Neural cell (in vitro differentiated cells): Measurements from ENCODE around the gene CDHR5. TPM values are rescaled to one million over a fixed set of nuclear protein-coding genes. Genes with fewer than 3 reads are reported as not detected.

Source experiments
- H2AFZ ChIP-seq: fragments of 200-600, 300-800 bp; sonication (generic), shearing (Covaris generic); 2 replicates; pipeline ENCODE4 v1.6.0; 2014; ENCODE audit warnings: low read depth, mild to moderate bottlenecking, antibody characterized with exemption, low read length, moderate library complexity
- H3F3A ChIP-seq: fragments of 200-600 bp; shearing (Covaris generic); 2 replicates; pipeline ENCODE4 v1.6.1; 2016; ENCODE audit warnings: mild to moderate bottlenecking, moderate library complexity, mixed read lengths, antibody characterized with exemption, low read length; ENCODE audit not compliant: insufficient read depth, poor library complexity, severe bottlenecking
- H3K27ac ChIP-seq: fragments of 200-600, 300-800 bp; sonication (generic), shearing (Covaris generic); 2 replicates; pipeline ENCODE4 v1.5.1; 2014; ENCODE audit warnings: mild to moderate bottlenecking, low read length, moderate library complexity
- H3K27me3 ChIP-seq: fragments of 300-800, 200-600 bp; sonication (generic), shearing (Covaris generic); 2 replicates; pipeline ENCODE4 v1.6.0; 2014; ENCODE audit warnings: mild to moderate bottlenecking, low read depth, low read length, moderate library complexity; ENCODE audit not compliant: insufficient read depth
- H3K36me3 ChIP-seq: fragments of 300-800, 200-600 bp; sonication (generic), shearing (Covaris generic); 2 replicates; pipeline ENCODE4 v1.5.1; 2014; ENCODE audit warnings: mild to moderate bottlenecking, antibody characterized with exemption, low read length, moderate library complexity; ENCODE audit not compliant: insufficient read depth
- H3K4me2 ChIP-seq: fragments of 300-800, 200-600 bp; sonication (generic), shearing (Covaris generic); 2 replicates; pipeline ENCODE4 v1.6.0; 2014; ENCODE audit warnings: mild to moderate bottlenecking, low read length
- H3K4me3 ChIP-seq: fragments of 300-800, 200-600 bp; sonication (generic), shearing (Covaris generic); 2 replicates; pipeline ENCODE4 v1.5.1; 2014; ENCODE audit warnings: mild to moderate bottlenecking, low read length, moderate library complexity
- H3K79me2 ChIP-seq: fragments of 200-600 bp; shearing (Covaris generic); replicated peaks from 2 replicates; pipeline ENCODE4 v1.6.0; 2014; ENCODE audit warnings: mild to moderate bottlenecking, low read length, moderate library complexity; ENCODE audit not compliant: insufficient read depth
- H3K9ac ChIP-seq: fragments of 300-800, 200-600 bp; sonication (generic), shearing (Covaris generic); 2 replicates; pipeline ENCODE4 v1.6.1; 2016; ENCODE audit warnings: mild to moderate bottlenecking, low read length, mixed read lengths
- H3K9me2 ChIP-seq: fragments of 200-600 bp; shearing (Covaris generic); 2 replicates; pipeline ENCODE4 v1.6.1; 2016; ENCODE audit warnings: mild to moderate bottlenecking, low read length, mixed read lengths; ENCODE audit not compliant: insufficient read depth
- H3K9me3 ChIP-seq: fragments of 200-600, 300-800 bp; sonication (generic), shearing (Covaris generic); 2 replicates; pipeline ENCODE4 v1.6.1; 2016; ENCODE audit warnings: mild to moderate bottlenecking, mixed run types, low read length, moderate library complexity, mixed read lengths
- H4K20me1 ChIP-seq: fragments of 200-600 bp; shearing (Covaris generic); 2 replicates; pipeline ENCODE4 v1.6.1; 2016; ENCODE audit warnings: mild to moderate bottlenecking, mixed run types; ENCODE audit not compliant: insufficient read depth
- CTCF ChIP-seq: fragments of 450-650 bp; IDR thresholded peaks from 2 replicates; pipeline ENCODE4 v1.5.1; 2014; ENCODE audit warnings: antibody characterized with exemption, mild to moderate bottlenecking, moderate library complexity; ENCODE audit not compliant: poor library complexity, severe bottlenecking
- EP300 ChIP-seq: fragments of 450-650 bp; conservative IDR thresholded peaks from 2 replicates; pipeline ENCODE4 v1.6.1; 2014; ENCODE audit warnings: antibody characterized with exemption, mild to moderate bottlenecking, moderate library complexity; ENCODE audit not compliant: poor library complexity, severe bottlenecking
- EZH2 ChIP-seq: fragments of 200-600, 300-800 bp; shearing (Covaris generic), sonication (generic); IDR thresholded peaks from 2 replicates; pipeline ENCODE4 v1.6.1; 2014; ENCODE audit warnings: antibody characterized with exemption, low read length, borderline replicate concordance, mild to moderate bottlenecking; ENCODE audit not compliant: insufficient read depth, poor library complexity, severe bottlenecking
- MXI1 ChIP-seq: fragments of 450-650 bp; conservative IDR thresholded peaks from 2 replicates; pipeline ENCODE4 v1.6.1; 2014; ENCODE audit warnings: antibody characterized with exemption, mild to moderate bottlenecking; ENCODE audit not compliant: poor library complexity, severe bottlenecking
- POLR2AphosphoS5 ChIP-seq: IDR thresholded peaks from 2 replicates; pipeline ENCODE4 v1.6.1; 2012
- RAD21 ChIP-seq: fragments of 450-650 bp; conservative IDR thresholded peaks from 2 replicates; pipeline ENCODE4 v1.6.1; 2014; ENCODE audit warnings: antibody characterized with exemption, mild to moderate bottlenecking, moderate library complexity
- REST ChIP-seq: IDR thresholded peaks from 2 replicates; pipeline ENCODE4 v1.6.1; 2012; ENCODE audit warnings: borderline replicate concordance
- SMC3 ChIP-seq: fragments of 450-650 bp; conservative IDR thresholded peaks from 2 replicates; pipeline ENCODE4 v1.6.1; 2014; ENCODE audit warnings: antibody characterized with exemption, mild to moderate bottlenecking, moderate library complexity; ENCODE audit not compliant: poor library complexity
- TAF1 ChIP-seq: IDR thresholded peaks from 2 replicates; pipeline ENCODE4 v1.6.1; 2012; ENCODE audit warnings: low read depth
- polyA plus RNA-seq: library from polyadenylated mRNA; depleted of rRNA; stranded (reverse); fragments of >200 nt; gene quantifications from 2 replicates; pipeline ENCODE4 v1.2.3, GENCODE V29; 2014

CDHR5 gene
- polyA plus RNA-seq, 1 donor from 2014 or later, result not detected

- Histone ChIP-seq H3K27ac (no peak overlapping the region), H3K4me2 (no peak overlapping the region), H3F3A (no peaks in the 10 kb centered on the region), H4K20me1 (no peaks in the 10 kb centered on the region), H3K9me3 (no peaks in the 10 kb centered on the region), H3K4me3 (no peak overlapping the region), H3K9ac (no peak overlapping the region), H2AFZ (no peak overlapping the region), H3K27me3 (no peaks in the 10 kb centered on the region), H3K79me2 (no peaks in the 10 kb centered on the region), H3K36me3 (no peaks in the 10 kb centered on the region), H3K9me2 (no peaks in the 10 kb centered on the region)
- TF ChIP-seq MXI1, result no peak
- no peak for TF ChIP-seq CTCF
- no peak for TF ChIP-seq TAF1
- TF ChIP-seq REST, result no peak
- no peak for TF ChIP-seq SMC3
- no peak for TF ChIP-seq EZH2
- no peak for TF ChIP-seq POLR2AphosphoS5
- TF ChIP-seq RAD21, result no peak
- TF ChIP-seq EP300, result no peak
These were observed 11.8 kb downstream of the CDHR5 start for GRCh38 chr11:612961-613300.

- Histone ChIP-seq H4K20me1 (no peaks in the 10 kb centered on the region), H3K36me3 (no peaks in the 10 kb centered on the region)
These were observed 12.4 kb downstream of the CDHR5 start for GRCh38 chr11:612201-612960.

More at GRCh38 chr11:612201-612960, 12.4 kb downstream of the CDHR5 start:
- no peak for TF ChIP-seq EZH2
- no peak for TF ChIP-seq MXI1
- no peak for TF ChIP-seq POLR2AphosphoS5
- TF ChIP-seq REST, result no peak
- no peak for TF ChIP-seq CTCF
- no peak for TF ChIP-seq EP300
- no peak for TF ChIP-seq SMC3
- no peak for TF ChIP-seq RAD21
- no peak for TF ChIP-seq TAF1
- H2AFZ ChIP-seq, result no peak overlapping the region
- H3K27ac ChIP-seq, result no peak overlapping the region
- H3K79me2 ChIP-seq, result no peaks in the 10 kb centered on the region
- H3K27me3 ChIP-seq, result no peaks in the 10 kb centered on the region
- no peaks in the 10 kb centered on the region for H3F3A ChIP-seq
- no peaks in the 10 kb centered on the region for H3K9me2 ChIP-seq
- no peaks in the 10 kb centered on the region for H3K9me3 ChIP-seq
- no peak overlapping the region for H3K9ac ChIP-seq
- H3K4me2 ChIP-seq, result no peak overlapping the region
- H3K4me3 ChIP-seq, result no peak overlapping the region
